Nephron (organoid): ENCODE data around the gene WNT7B.

Source experiments
- H3K27ac Mint-ChIP-seq, 3 experiments: 2 replicates each; pipeline ENCODE4 v1.8.0; 2020; ENCODE audit warnings: mixed read lengths in 3 of 3, mild to moderate bottlenecking in 2 of 3, moderate library complexity in 1 of 3
- H3K27me3 Mint-ChIP-seq: 2 replicates; pipeline ENCODE4 v1.8.0; 2021; ENCODE audit warnings: low read depth, mild to moderate bottlenecking, moderate library complexity, mixed read lengths
- H3K36me3 Mint-ChIP-seq: 2 replicates; pipeline ENCODE4 v1.8.0; 2020; ENCODE audit warnings: low read depth, mixed read lengths
- H3K4me1 Mint-ChIP-seq: 2 replicates; pipeline ENCODE4 v1.8.0; 2020; ENCODE audit warnings: mixed read lengths
- H3K4me3 Mint-ChIP-seq, 3 experiments: 2 replicates each; pipeline ENCODE4 v1.8.0; 2020; ENCODE audit warnings: mild to moderate bottlenecking in 3 of 3, mixed read lengths in 3 of 3, moderate library complexity in 2 of 3
- H3K9me3 Mint-ChIP-seq: 2 replicates; pipeline ENCODE4 v1.8.0; 2020; ENCODE audit warnings: mixed read lengths
- TF ChIP-seq, protein P1 (sequence below), 3 experiments: fragments of 200-600 bp; sonication (generic); IDR thresholded peaks; one replicate each; pipeline ENCODE4 v1.5.0; 2021; ENCODE audit warnings: antibody characterized with exemption in 3 of 3; ENCODE audit not compliant: unreplicated experiment in 3 of 3

Gene WNT7B

DNA sequence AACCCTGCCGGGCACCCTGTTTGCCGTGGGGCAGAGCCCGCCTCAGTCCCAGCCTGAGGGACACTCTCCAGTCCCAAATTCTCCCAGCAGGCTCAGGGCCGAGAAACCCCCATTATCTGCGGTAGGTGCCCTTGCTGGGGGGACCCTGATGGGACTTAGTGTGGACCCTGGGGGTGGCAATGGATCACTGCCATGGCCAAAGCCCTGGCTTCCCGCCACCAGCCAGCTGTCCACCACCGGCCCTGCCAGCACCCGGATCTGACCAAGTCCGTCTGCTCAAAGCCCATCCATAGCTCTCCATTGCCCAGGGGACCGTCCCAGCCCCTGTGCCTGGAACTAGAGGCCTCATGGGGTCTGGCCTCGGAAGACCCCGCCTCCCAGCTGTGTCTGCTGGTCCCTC is 24.4 kb downstream of the WNT7B start:
- peaks cover 17% of the 10 kb centered on the region for H3K27me3 Mint-ChIP-seq
- H3K4me3 Mint-ChIP-seq: no peak overlapping the region
- no peaks in the 10 kb centered on the region for H3K36me3 Mint-ChIP-seq
- TF ChIP-seq, protein P1, sequence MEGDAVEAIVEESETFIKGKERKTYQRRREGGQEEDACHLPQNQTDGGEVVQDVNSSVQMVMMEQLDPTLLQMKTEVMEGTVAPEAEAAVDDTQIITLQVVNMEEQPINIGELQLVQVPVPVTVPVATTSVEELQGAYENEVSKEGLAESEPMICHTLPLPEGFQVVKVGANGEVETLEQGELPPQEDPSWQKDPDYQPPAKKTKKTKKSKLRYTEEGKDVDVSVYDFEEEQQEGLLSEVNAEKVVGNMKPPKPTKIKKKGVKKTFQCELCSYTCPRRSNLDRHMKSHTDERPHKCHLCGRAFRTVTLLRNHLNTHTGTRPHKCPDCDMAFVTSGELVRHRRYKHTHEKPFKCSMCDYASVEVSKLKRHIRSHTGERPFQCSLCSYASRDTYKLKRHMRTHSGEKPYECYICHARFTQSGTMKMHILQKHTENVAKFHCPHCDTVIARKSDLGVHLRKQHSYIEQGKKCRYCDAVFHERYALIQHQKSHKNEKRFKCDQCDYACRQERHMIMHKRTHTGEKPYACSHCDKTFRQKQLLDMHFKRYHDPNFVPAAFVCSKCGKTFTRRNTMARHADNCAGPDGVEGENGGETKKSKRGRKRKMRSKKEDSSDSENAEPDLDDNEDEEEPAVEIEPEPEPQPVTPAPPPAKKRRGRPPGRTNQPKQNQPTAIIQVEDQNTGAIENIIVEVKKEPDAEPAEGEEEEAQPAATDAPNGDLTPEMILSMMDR (IDR thresholded peaks at IDR 0.05; ENCODE audit: unreplicated experiment in 3 of 3): no peak
- no peaks in the 10 kb centered on the region for H3K4me1 Mint-ChIP-seq
- no peak overlapping the region for H3K27ac Mint-ChIP-seq
- no peaks in the 10 kb centered on the region for H3K9me3 Mint-ChIP-seq

DNA sequence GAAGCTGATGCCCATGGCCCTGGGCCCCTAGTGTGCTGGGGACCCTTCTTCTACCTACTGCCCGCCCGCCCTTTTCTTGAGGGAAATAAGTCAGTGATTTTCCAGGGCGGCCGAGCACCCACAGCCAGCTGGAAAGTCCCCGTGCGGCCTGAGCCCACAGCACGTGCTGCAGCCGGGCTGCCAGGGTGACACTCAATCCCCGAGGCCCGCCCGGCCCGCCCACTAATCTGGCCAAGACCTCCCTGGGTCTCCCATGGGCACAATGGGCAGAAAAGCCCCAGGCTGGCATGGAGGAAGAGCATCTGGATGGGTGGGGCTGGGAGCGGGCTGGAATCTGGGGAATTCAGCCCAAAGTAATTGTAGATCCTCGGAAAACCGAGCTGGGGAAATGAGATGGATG is 24.8 kb downstream of the WNT7B start:
- TF ChIP-seq, protein P1 (IDR thresholded peaks at IDR 0.05; ENCODE audit: unreplicated experiment in 3 of 3): no peak
- H3K4me3 Mint-ChIP-seq: no peak overlapping the region
- no peaks in the 10 kb centered on the region for H3K4me1 Mint-ChIP-seq

DNA sequence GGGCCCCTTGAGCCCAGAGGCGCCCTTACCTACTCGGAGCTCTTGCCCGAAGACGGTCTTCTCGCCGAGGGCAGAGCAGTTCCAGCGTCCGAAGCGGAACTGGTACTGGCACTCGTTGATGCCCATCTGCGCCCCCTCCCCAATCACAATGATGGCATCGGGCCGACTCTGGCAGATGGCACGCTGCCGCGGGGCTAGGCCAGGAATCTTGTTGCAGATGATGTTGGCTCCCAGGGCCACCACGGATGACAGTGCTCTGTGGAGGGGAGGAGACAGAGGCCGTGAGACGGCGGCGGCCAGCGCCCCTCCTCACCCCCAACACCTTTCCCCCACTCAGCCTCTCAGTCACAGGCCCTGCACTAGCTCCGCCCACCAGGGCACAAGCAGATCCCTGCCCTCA is 27.1 kb downstream of the WNT7B start:
- Mint-ChIP-seq H3K27me3 (peaks cover 20% of the 10 kb centered on the region), H3K27ac (no peak overlapping the region), H3K4me1 (no peaks in the 10 kb centered on the region), H3K4me3 (no peak overlapping the region), H3K36me3 (no peaks in the 10 kb centered on the region), H3K9me3 (no peaks in the 10 kb centered on the region)
- TF ChIP-seq, protein P1 (IDR thresholded peaks at IDR 0.05; ENCODE audit: unreplicated experiment in 3 of 3): no peak

More for the DNA sequence above, 24.8 kb downstream of the WNT7B start:
- no peak overlapping the region for H3K27ac Mint-ChIP-seq
- peaks cover 20% of the 10 kb centered on the region for H3K27me3 Mint-ChIP-seq
- no peaks in the 10 kb centered on the region for H3K36me3 Mint-ChIP-seq
- no peaks in the 10 kb centered on the region for H3K9me3 Mint-ChIP-seq

DNA sequence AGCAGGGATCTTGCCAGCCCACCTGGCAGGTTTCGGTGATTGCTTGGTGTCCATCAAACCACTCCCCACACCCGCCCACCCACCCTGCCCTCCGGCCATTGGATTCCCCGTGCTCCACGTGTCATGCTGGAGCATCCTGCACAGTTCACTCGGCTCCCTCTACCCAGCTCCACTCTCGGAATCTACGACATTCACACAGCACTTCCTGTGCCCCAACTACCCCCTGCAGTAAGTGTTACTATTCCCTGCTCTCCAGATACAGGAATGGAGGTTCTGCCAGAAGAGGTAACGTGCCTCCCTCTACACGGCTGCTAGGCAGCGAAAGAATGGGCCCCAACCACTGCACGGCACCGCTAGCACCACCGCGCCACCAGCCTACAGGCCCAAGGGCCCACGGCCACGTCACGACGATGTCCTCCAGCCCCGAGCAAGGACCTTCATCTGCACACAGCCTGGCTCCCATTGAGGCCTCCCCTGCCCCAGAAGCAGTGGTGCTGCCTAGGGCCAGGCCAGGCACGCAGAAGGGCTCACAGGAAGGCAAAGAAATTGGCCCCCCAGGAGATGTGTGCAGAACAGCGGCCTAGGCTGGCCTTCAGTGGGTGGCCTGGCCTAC is 27.6 kb downstream of the WNT7B start:
- H3K4me3 Mint-ChIP-seq: no peak overlapping the region
- no peaks in the 10 kb centered on the region for H3K9me3 Mint-ChIP-seq
- H3K36me3 Mint-ChIP-seq: no peaks in the 10 kb centered on the region
- H3K27ac Mint-ChIP-seq: no peak overlapping the region
- peaks cover 20% of the 10 kb centered on the region for H3K27me3 Mint-ChIP-seq
- H3K4me1 Mint-ChIP-seq: no peaks in the 10 kb centered on the region
- TF ChIP-seq, protein P1 (IDR thresholded peaks at IDR 0.05; ENCODE audit: unreplicated experiment in 3 of 3): no peak

DNA sequence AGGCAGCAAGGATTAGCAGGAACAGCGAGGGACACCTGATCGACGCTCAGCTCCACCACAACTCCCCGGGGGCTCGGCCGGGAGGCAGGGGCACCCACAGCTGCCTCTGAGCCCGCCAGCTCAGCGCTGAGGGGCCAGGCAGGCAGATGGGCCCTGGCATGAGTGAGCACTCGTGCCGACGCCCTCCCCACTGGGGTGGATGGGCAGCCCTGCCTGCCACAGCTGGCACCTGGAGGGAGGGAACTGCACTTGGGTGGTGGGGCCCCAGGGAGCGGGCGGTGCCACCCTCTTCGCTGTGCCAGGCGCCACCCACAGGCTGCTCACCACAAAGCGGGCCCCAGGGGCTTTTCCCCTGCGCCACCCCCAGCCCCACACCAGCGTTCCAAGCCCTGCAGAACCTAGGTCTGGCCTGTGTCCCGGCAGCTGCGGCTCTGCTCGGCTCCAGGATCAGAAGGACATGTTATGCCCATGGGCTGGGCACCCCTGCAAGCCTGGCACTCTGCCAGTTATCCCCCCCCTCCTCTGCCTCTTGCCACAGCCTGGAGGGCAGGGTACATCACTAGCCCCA is 28.8 kb downstream of the WNT7B start:
- TF ChIP-seq, protein P1 (IDR thresholded peaks at IDR 0.05; ENCODE audit: unreplicated experiment in 3 of 3): no peak
- H3K36me3 Mint-ChIP-seq: no peaks in the 10 kb centered on the region
- H3K4me3 Mint-ChIP-seq: no peak overlapping the region
- no peaks in the 10 kb centered on the region for H3K9me3 Mint-ChIP-seq
- no peak overlapping the region for H3K27ac Mint-ChIP-seq
- peaks cover 12% of the 10 kb centered on the region for H3K27me3 Mint-ChIP-seq
- no peaks in the 10 kb centered on the region for H3K4me1 Mint-ChIP-seq
